NCI-H526 treated with DMSO at 0.1 percent for 48 hours (cell line): ENCODE data around the gene RNF151.
"Not testable (repeated sequence)": the region's sequence is repeated elsewhere in the genome, so short reads cannot be mapped to it uniquely, and the experiment has no call there.

Experiments
- DNase-seq: peaks from one replicate; lab custom pipeline; 2025; lab: John Stamatoyannopoulos, UW

The RNF151 gene

GRCh38 chr16:2008631-2009163, 42.0 kb downstream of the RNF151 start:
- DNase-seq, result no peak

- no peak for DNase-seq
Measured at GRCh38 chr16:2009164-2009711, 42.6 kb downstream of the RNF151 start.

- DNase-seq, result peak; percentile 40
Measured at GRCh38 chr16:2009791-2010510, 43.3 kb downstream of the RNF151 start, which contains the start of gene ZNF598. Gene ZNF598 (minus strand): TSS chr16:2009821.

- DNase-seq, result not testable (repeated sequence)
Measured at GRCh38 chr16:2011726-2012125, 45.1 kb downstream of the RNF151 start.

GRCh38 chr16:2013527-2013926, 46.9 kb downstream of the RNF151 start:
- DNase-seq, result no peak

- no peak for DNase-seq
Measured at GRCh38 chr16:2015117-2015946, 48.7 kb downstream of the RNF151 start.

- no peak for DNase-seq
Measured at GRCh38 chr16:2015947-2016208, 49.2 kb downstream of the RNF151 start.

- no peak for DNase-seq
Measured at GRCh38 chr16:2016407-2016922, 49.8 kb downstream of the RNF151 start.
